GM06990 (cell line): ENCODE results near the gene ZFP82.

ENCODE experiments used
- DNase-seq: peaks from one replicate; pipeline ENCODE4 v3.0.0-alpha.2; 2011; ENCODE audit not compliant: insufficient read length; ENCODE audit errors: extremely low read depth
- H3K27me3 ChIP-seq: replicated peaks from 2 replicates; pipeline ENCODE4 v1.6.0; 2011; ENCODE audit warnings: low read length; ENCODE audit not compliant: control insufficient read depth, insufficient read depth
- H3K36me3 ChIP-seq: 2 replicates; pipeline ENCODE4 v1.5.1; 2011; ENCODE audit warnings: low read length; ENCODE audit not compliant: control insufficient read depth, insufficient read depth
- H3K4me3 ChIP-seq: replicated peaks from 2 replicates; pipeline ENCODE4 v1.5.1; 2011; ENCODE audit warnings: low read depth, mild to moderate bottlenecking, control low read depth, low read length
- CTCF ChIP-seq: IDR thresholded peaks from 2 replicates; pipeline ENCODE4 v1.5.1; 2011; ENCODE audit warnings: low read length, control low read depth, mild to moderate bottlenecking, inconsistent platforms; ENCODE audit not compliant: insufficient read depth, poor library complexity, severe bottlenecking

ZFP82 gene

GRCh38 chr19:36363845-36364244 is 54.6 kb downstream of the ZFP82 start:
- H3K36me3 ChIP-seq = peaks cover 10% of the 10 kb centered on the region
- no peak for TF ChIP-seq CTCF
- no peaks in the 10 kb centered on the region for H3K27me3 ChIP-seq
- no peak for DNase-seq
- H3K4me3 ChIP-seq = no peak overlapping the region
